ENCODE measurements around the gene CALHM3.

Gene CALHM3

GRCh38 chr10:103470761-103471653 lies 8.0 kb downstream of the CALHM3 start:
- Histone ChIP-seq H3K4me3 (ENCODE audit: low read depth, low read length) (no peak overlapping the region), H3K9ac (ENCODE audit: low read depth, low read length) (no peak overlapping the region), H3K27ac (ENCODE audit: low read depth, low read length) (peak overlapping the region; percentile 54), H3K36me3 (ENCODE audit: control insufficient read depth, insufficient read depth, low read length) (no peaks in the 10 kb centered on the region), H3K4me1 (ENCODE audit: control insufficient read depth, insufficient read depth, low read length) (peaks cover 14% of the 10 kb centered on the region), H3K9me3 (ENCODE audit: control insufficient read depth, insufficient read depth, low read length) (no peaks in the 10 kb centered on the region), H3K27me3 (ENCODE audit: control insufficient read depth, insufficient read depth, low read length) (no peaks in the 10 kb centered on the region)

DNA sequence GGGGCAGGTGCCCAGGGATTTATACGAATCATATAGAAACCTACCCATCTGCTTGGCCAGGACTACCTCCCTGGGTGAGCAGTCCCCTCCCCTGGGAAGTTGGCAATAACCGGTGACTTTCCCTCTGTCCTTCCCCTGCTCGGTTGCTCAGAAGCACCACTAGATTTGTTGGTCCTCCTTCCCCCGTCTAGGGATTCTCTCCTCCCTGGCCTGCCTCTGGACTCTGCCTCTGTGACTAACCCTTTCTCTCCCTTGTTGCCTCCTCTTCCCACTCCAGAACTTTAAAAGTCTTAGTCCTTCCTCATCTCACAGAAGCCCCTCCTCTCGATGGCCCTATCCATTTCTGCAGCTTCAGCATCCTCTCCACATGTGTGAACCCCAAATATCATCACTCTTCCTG lies 9.8 kb downstream of the CALHM3 start:
- H3K36me3 ChIP-seq (ENCODE audit: control insufficient read depth, insufficient read depth, low read length) = no peaks in the 10 kb centered on the region
- H3K4me1 ChIP-seq (ENCODE audit: control insufficient read depth, insufficient read depth, low read length) = peaks cover 13% of the 10 kb centered on the region
- no peaks in the 10 kb centered on the region for H3K9me3 ChIP-seq (ENCODE audit: control insufficient read depth, insufficient read depth, low read length)
- no peak overlapping the region for H3K9ac ChIP-seq (ENCODE audit: low read depth, low read length)
- no peak overlapping the region for H3K27ac ChIP-seq (ENCODE audit: low read depth, low read length)
- H3K27me3 ChIP-seq (ENCODE audit: control insufficient read depth, insufficient read depth, low read length) = no peaks in the 10 kb centered on the region
- H3K4me3 ChIP-seq (ENCODE audit: low read depth, low read length) = no peak overlapping the region

GRCh38 chr10:103467406-103467805 lies 11.6 kb downstream of the CALHM3 start:
- Histone ChIP-seq H3K4me3 (ENCODE audit: low read depth, low read length) (no peak overlapping the region), H3K9ac (ENCODE audit: low read depth, low read length) (no peak overlapping the region), H3K36me3 (ENCODE audit: control insufficient read depth, insufficient read depth, low read length) (no peaks in the 10 kb centered on the region), H3K9me3 (ENCODE audit: control insufficient read depth, insufficient read depth, low read length) (no peaks in the 10 kb centered on the region), H3K4me1 (ENCODE audit: control insufficient read depth, insufficient read depth, low read length) (peaks cover 13% of the 10 kb centered on the region), H3K27ac (ENCODE audit: low read depth, low read length) (no peak overlapping the region), H3K27me3 (ENCODE audit: control insufficient read depth, insufficient read depth, low read length) (no peaks in the 10 kb centered on the region)

- Histone ChIP-seq H3K9ac (ENCODE audit: low read depth, low read length) (no peak overlapping the region), H3K4me1 (ENCODE audit: control insufficient read depth, insufficient read depth, low read length) (peaks cover 9% of the 10 kb centered on the region; the same call in 1 of the 2 replicates), H3K27me3 (ENCODE audit: control insufficient read depth, insufficient read depth, low read length) (no peaks in the 10 kb centered on the region), H3K9me3 (ENCODE audit: control insufficient read depth, insufficient read depth, low read length) (no peaks in the 10 kb centered on the region), H3K27ac (ENCODE audit: low read depth, low read length) (no peak overlapping the region), H3K4me3 (ENCODE audit: low read depth, low read length) (no peak overlapping the region), H3K36me3 (ENCODE audit: control insufficient read depth, insufficient read depth, low read length) (no peaks in the 10 kb centered on the region)
These were observed 12.3 kb downstream of the CALHM3 start for GRCh38 chr10:103466734-103467133.

DNA sequence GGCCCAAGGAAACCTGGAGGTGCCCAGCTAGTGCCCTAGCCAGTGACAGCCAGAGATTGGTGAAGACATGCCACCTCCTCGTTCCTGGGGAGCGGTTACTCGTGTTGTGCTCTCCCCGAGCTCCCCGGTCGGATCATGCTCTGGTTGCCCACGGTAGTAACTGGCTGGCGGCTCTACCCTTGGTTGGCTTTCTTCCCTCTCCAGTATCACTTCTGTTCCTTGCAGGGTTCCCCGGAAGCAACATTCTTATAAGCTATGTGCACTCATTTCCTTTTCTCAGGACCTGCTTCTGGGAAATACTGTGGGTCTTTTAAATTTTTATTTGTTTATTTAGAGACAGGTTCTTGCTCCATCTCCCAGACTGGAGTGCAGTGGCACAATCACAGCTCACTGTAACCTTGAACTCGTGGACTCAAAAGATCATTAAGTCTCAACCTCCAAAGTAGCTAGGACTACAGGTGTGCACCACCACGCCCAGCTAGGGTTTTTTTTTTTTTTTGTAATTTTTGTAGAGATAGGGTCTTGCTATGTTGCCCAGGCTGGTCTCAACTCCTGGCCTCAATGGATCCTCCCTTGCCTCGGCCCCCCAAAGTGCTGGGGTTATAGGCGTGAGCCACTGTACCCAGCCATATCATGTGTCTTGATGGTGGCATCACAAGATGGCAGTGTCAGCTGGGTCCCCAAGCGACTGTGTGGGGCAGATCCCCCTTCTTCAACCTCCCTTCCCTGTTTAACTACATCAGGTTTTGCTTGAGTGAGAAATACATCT lies 13.4 kb downstream of the CALHM3 start:
- H3K9ac ChIP-seq (ENCODE audit: low read depth, low read length) = no peak overlapping the region
- no peaks in the 10 kb centered on the region for H3K27me3 ChIP-seq (ENCODE audit: control insufficient read depth, insufficient read depth, low read length)
- no peaks in the 10 kb centered on the region for H3K9me3 ChIP-seq (ENCODE audit: control insufficient read depth, insufficient read depth, low read length)
- H3K27ac ChIP-seq (ENCODE audit: low read depth, low read length) = no peak overlapping the region
- no peak overlapping the region for H3K4me3 ChIP-seq (ENCODE audit: low read depth, low read length)
- no peaks in the 10 kb centered on the region for H3K4me1 ChIP-seq (ENCODE audit: control insufficient read depth, insufficient read depth, low read length)
- H3K36me3 ChIP-seq (ENCODE audit: control insufficient read depth, insufficient read depth, low read length) = no peaks in the 10 kb centered on the region

DNA sequence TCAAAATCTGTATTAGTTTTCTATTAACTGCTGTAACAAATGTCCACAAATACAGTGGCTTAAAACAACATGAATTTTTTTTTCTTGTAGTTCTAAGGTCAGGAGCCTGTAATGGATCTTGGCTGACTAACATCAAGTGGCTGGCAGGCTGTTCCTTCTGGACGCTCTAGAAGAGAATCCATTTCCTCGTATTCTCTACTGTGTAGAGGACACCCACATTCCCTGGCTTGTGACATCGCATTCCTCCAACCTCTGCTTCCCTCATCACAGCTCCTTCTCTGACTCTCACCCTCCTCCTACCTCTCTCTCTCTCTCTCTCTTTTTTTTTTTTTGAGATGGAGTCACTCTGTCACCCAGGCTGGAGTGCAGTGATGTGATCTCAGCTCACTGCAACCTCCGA lies 15.5 kb downstream of the CALHM3 start:
- Histone ChIP-seq H3K4me3 (ENCODE audit: low read depth, low read length) (no peak overlapping the region), H3K27me3 (ENCODE audit: control insufficient read depth, insufficient read depth, low read length) (no peaks in the 10 kb centered on the region), H3K4me1 (ENCODE audit: control insufficient read depth, insufficient read depth, low read length) (no peaks in the 10 kb centered on the region), H3K36me3 (ENCODE audit: control insufficient read depth, insufficient read depth, low read length) (no peaks in the 10 kb centered on the region), H3K9me3 (ENCODE audit: control insufficient read depth, insufficient read depth, low read length) (no peaks in the 10 kb centered on the region), H3K27ac (ENCODE audit: low read depth, low read length) (no peak overlapping the region), H3K9ac (ENCODE audit: low read depth, low read length) (no peak overlapping the region)

DNA sequence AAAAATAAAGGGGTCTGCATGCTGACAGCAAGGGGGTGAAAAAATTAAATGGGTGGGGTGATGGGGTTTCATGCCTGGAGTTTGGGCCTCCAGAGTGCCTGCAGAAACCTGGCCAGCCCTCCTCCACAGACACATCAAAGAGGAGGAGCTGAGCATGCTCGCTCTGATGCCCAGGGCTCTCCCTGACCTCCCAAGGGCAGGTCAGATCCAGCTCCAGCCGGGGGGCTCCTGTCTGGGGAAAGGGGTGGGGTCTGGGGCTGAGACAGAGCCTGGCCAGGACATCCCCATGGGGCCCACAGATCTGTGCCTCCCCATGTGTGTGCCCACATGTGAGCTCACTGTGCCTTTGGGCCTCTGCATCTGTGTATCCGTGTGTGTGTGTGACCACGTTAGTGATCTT lies 19.4 kb downstream of the CALHM3 start:
- H3K27ac ChIP-seq (ENCODE audit: low read depth, low read length) = no peak overlapping the region
- no peaks in the 10 kb centered on the region for H3K27me3 ChIP-seq (ENCODE audit: control insufficient read depth, insufficient read depth, low read length)
- H3K9me3 ChIP-seq (ENCODE audit: control insufficient read depth, insufficient read depth, low read length) = no peaks in the 10 kb centered on the region
- no peak overlapping the region for H3K4me3 ChIP-seq (ENCODE audit: low read depth, low read length)
- no peaks in the 10 kb centered on the region for H3K36me3 ChIP-seq (ENCODE audit: control insufficient read depth, insufficient read depth, low read length)
- H3K9ac ChIP-seq (ENCODE audit: low read depth, low read length) = no peak overlapping the region
- H3K4me1 ChIP-seq (ENCODE audit: control insufficient read depth, insufficient read depth, low read length) = no peaks in the 10 kb centered on the region

DNA sequence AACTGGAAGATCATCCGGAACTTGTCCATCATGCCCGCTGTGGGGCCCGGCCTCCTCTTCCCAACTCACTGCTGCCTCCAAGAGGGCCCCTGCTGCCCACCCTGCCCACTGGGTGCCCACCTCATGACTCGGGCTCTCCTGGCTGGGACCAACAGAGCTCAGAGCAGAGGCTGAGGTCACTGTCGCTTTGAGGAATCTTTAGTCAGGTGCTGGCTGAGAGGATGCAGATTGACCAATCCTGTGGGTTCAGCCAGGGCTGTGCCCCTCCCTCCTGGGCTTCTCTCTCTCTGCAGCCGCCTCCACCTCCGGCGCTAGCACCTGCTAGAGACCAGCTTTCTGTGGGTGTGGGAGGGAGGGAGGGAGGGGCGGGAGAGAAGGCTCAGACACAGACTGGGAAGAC lies 20.3 kb downstream of the CALHM3 start, which contains the start of gene CALHM1:
TSS of gene CALHM1 (minus strand) at position 181 of the 400 bp plus-strand sequence. CDS start at position 32, 149 bp downstream.
- Histone ChIP-seq H3K36me3 (ENCODE audit: control insufficient read depth, insufficient read depth, low read length) (no peaks in the 10 kb centered on the region), H3K9ac (ENCODE audit: low read depth, low read length) (no peak within 1 kb of the TSS), H3K27ac (ENCODE audit: low read depth, low read length) (no peak within 1 kb of the TSS), H3K27me3 (ENCODE audit: control insufficient read depth, insufficient read depth, low read length) (no peaks in the 10 kb centered on the region), H3K4me3 (ENCODE audit: low read depth, low read length) (no peak within 1 kb of the TSS), H3K9me3 (ENCODE audit: control insufficient read depth, insufficient read depth, low read length) (no peaks in the 10 kb centered on the region), H3K4me1 (ENCODE audit: control insufficient read depth, insufficient read depth, low read length) (no peaks in the 10 kb centered on the region)

- Histone ChIP-seq H3K4me3 (ENCODE audit: low read depth, low read length) (no peak overlapping the region), H3K27me3 (ENCODE audit: control insufficient read depth, insufficient read depth, low read length) (no peaks in the 10 kb centered on the region), H3K9me3 (ENCODE audit: control insufficient read depth, insufficient read depth, low read length) (no peaks in the 10 kb centered on the region), H3K9ac (ENCODE audit: low read depth, low read length) (no peak overlapping the region), H3K27ac (ENCODE audit: low read depth, low read length) (no peak overlapping the region), H3K36me3 (ENCODE audit: control insufficient read depth, insufficient read depth, low read length) (no peaks in the 10 kb centered on the region), H3K4me1 (ENCODE audit: control insufficient read depth, insufficient read depth, low read length) (no peaks in the 10 kb centered on the region)
These were observed 21.0 kb downstream of the CALHM3 start for GRCh38 chr10:103457896-103458583.

- Histone ChIP-seq H3K27ac (ENCODE audit: low read depth, low read length) (no peak overlapping the region), H3K36me3 (ENCODE audit: control insufficient read depth, insufficient read depth, low read length) (no peaks in the 10 kb centered on the region), H3K9me3 (ENCODE audit: control insufficient read depth, insufficient read depth, low read length) (no peaks in the 10 kb centered on the region), H3K27me3 (ENCODE audit: control insufficient read depth, insufficient read depth, low read length) (no peaks in the 10 kb centered on the region), H3K4me1 (ENCODE audit: control insufficient read depth, insufficient read depth, low read length) (no peaks in the 10 kb centered on the region), H3K9ac (ENCODE audit: low read depth, low read length) (no peak overlapping the region), H3K4me3 (ENCODE audit: low read depth, low read length) (no peak overlapping the region)
These were observed 21.8 kb downstream of the CALHM3 start for GRCh38 chr10:103457176-103457712.

All from HUES48 (cell line).